AG04450 (cell line): ENCODE data around the gene FASN. TPM values are rescaled to one million over a fixed set of nuclear protein-coding genes. Genes with fewer than 3 reads are reported as not detected.

ENCODE experiments used
- CTCF ChIA-PET: fragments of 300-600, 350-600 bp; formaldehyde crosslinking; extraction: SDS; loops from one replicate; lab custom pipeline; 2022; ENCODE audit warnings: antibody characterized with exemption, inconsistent platforms; lab: Charles Lee
- POLR2A ChIA-PET: fragments of 350-600 bp; formaldehyde crosslinking; extraction: SDS; loops from one replicate; lab custom pipeline; 2021; ENCODE audit warnings: antibody characterized with exemption, inconsistent platforms; lab: Yijun Ruan, JAX
- DNase-seq: peaks from one replicate; pipeline ENCODE4 v3.0.0-alpha.2; 2011; ENCODE audit warnings: low read depth, low spot score
- H3K27ac ChIP-seq: one replicate; pipeline ENCODE4 v1.5.1; 2012; ENCODE audit warnings: low read depth, low read length, control low read depth
- H3K27me3 ChIP-seq: one replicate; pipeline ENCODE4 v1.6.0; 2012; ENCODE audit warnings: low read length; ENCODE audit not compliant: control insufficient read depth, insufficient read depth
- H3K4me3 ChIP-seq: 2 replicates; pipeline ENCODE4 v1.5.1; 2011; ENCODE audit warnings: mild to moderate bottlenecking, low read depth, low read length, control low read depth
- H3K9me3 ChIP-seq: 2 replicates; pipeline ENCODE4 v1.5.1; 2012; ENCODE audit warnings: low read length; ENCODE audit not compliant: control insufficient read depth, insufficient read depth
- polyA plus RNA-seq: library from polyadenylated mRNA; depleted of rRNA; stranded (reverse); fragments of >200 nt; gene quantifications from 2 replicates; pipeline ENCODE4 v1.2.3, GENCODE V29; 2011
- TF ChIP-seq, protein P1 (sequence below): IDR thresholded peaks from 2 replicates; pipeline ENCODE4 v1.5.1; 2011; ENCODE audit warnings: low read depth, low read length, control low read depth, inconsistent platforms

Gene FASN
- polyA plus RNA-seq, 1 experiment = 6.2 TPM

DNA sequence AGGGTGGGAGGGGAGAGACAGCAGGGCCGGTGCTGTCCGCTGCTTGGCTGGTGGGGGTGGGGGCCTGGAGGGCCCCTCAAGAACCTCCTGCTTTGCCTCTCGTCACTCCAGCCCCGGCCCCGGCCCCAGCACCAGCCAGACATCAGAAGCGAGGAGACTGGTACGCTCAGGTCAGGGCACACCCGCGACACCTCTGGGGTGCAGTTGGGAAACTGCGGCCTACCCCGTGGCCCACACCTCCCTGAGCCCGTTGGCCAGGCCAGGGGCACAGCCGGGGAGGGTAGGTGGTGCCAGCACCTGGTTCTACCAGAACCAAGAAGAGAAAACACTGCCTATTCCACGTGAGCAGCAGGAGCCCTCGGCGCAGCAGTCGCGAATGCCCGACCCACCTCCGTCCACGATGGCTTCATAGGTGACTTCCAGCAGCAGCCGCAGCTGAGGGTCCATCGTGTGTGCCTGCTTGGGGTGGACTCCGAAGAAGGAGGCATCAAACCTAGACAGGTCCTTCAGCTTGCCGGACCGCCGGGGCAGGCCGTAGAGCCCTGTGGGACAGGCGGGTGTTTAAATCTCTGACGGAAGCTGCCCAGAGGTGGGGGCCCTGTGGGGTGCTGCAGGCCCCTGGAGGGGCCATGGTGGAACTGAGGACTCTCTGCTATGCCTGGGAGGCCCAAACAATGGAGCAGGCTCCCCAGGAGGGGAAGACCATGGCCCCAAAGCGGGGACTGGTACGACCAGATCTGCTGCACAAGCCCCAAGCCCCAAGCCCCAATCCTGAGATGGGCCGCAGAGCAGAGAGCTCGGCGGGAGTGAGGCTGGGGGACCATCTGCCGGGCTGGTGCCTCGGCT lies 2.9 kb downstream of the FASN start:
- Histone ChIP-seq H3K9me3 (no peaks in the 10 kb centered on the region; the same call in 1 of the 2 replicates), H3K27me3 (no peaks in the 10 kb centered on the region), H3K4me3 (no peak overlapping the region), H3K27ac (no peak overlapping the region)
- ChIA-PET POLR2A (no interaction called here), CTCF (no interaction called here)
- DNase-seq = no peak
- TF ChIP-seq, protein P1, sequence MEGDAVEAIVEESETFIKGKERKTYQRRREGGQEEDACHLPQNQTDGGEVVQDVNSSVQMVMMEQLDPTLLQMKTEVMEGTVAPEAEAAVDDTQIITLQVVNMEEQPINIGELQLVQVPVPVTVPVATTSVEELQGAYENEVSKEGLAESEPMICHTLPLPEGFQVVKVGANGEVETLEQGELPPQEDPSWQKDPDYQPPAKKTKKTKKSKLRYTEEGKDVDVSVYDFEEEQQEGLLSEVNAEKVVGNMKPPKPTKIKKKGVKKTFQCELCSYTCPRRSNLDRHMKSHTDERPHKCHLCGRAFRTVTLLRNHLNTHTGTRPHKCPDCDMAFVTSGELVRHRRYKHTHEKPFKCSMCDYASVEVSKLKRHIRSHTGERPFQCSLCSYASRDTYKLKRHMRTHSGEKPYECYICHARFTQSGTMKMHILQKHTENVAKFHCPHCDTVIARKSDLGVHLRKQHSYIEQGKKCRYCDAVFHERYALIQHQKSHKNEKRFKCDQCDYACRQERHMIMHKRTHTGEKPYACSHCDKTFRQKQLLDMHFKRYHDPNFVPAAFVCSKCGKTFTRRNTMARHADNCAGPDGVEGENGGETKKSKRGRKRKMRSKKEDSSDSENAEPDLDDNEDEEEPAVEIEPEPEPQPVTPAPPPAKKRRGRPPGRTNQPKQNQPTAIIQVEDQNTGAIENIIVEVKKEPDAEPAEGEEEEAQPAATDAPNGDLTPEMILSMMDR = no peak

GRCh38 chr17:82092995-82093751 lies 4.9 kb downstream of the FASN start:
- POLR2A ChIA-PET = no interaction called here

DNA sequence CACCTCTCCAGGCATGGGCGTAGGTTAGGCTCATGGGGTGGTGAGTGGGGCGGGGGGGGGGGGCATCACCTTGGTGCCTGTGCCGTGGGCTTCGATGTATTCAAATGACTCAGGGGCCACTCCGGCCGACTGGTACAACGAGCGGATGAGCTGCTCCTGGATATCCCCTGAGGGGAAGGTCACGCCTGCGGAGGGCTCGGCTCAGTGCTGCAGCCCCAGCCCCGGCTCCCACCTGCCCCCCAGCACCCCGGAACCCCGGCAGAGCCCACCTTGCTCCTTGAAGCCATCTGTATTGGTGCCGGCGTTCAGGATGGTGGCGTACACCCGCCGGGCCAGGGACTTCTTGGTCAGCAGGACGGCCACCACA lies 5.4 kb downstream of the FASN start:
- H3K27ac ChIP-seq = no peak overlapping the region
- no peak for DNase-seq
- no peak overlapping the region for H3K4me3 ChIP-seq
- H3K27me3 ChIP-seq = no peaks in the 10 kb centered on the region
- POLR2A ChIA-PET = interaction anchor here (0.6 kb wide), 1 partner anchor 11 kb away, joined by 3 read pairs; no protein-coding TSS in a partner anchor
- TF ChIP-seq, protein P1 = no peak
- CTCF ChIA-PET = no interaction called here
- H3K9me3 ChIP-seq = no peaks in the 10 kb centered on the region; the same call in 1 of the 2 replicates

More at GRCh38 chr17:82092995-82093751, 4.9 kb downstream of the FASN start:
- Histone ChIP-seq H3K9me3 (no peaks in the 10 kb centered on the region; the same call in 1 of the 2 replicates), H3K27ac (no peak overlapping the region), H3K27me3 (no peaks in the 10 kb centered on the region), H3K4me3 (no peak overlapping the region)
- no peak for DNase-seq
- TF ChIP-seq, protein P1 = no peak
- CTCF ChIA-PET = no interaction called here

GRCh38 chr17:82092094-82092586 lies 5.9 kb downstream of the FASN start:
- Histone ChIP-seq H3K9me3 (no peaks in the 10 kb centered on the region; the same call in 1 of the 2 replicates), H3K27me3 (no peaks in the 10 kb centered on the region), H3K27ac (no peak overlapping the region), H3K4me3 (no peak overlapping the region)
- no peak for DNase-seq
- POLR2A ChIA-PET = interaction anchor here (0.6 kb wide), 1 partner anchor 10 kb away, joined by 3 read pairs; no protein-coding TSS in a partner anchor
- TF ChIP-seq, protein P1 = no peak
- CTCF ChIA-PET = no interaction called here
